Esophagus squamous epithelium (tissue), 4 donors: ENCODE data around the gene CDK12.

Experiments
- POLR2A ChIP-seq, 4 donors: fragments of 450-650 bp; IDR thresholded peaks; one replicate each; pipeline ENCODE4 v1.6.1; 2017; ENCODE audit warnings: antibody characterized with exemption in 4 of 4, mild to moderate bottlenecking in 4 of 4, moderate library complexity in 3 of 4
- TF ChIP-seq, protein P1 (sequence below), 6 experiments: fragments of 450-650 bp in 4 of 6; fragments of 200-600 bp in 2 of 6; sonication (generic) in 2 of 6; IDR thresholded peaks; one replicate each; pipeline ENCODE4 v1.5.1; 2016 to 2019; ENCODE audit warnings: antibody characterized with exemption in 6 of 6, mild to moderate bottlenecking in 4 of 6, moderate library complexity in 4 of 6

DNA sequence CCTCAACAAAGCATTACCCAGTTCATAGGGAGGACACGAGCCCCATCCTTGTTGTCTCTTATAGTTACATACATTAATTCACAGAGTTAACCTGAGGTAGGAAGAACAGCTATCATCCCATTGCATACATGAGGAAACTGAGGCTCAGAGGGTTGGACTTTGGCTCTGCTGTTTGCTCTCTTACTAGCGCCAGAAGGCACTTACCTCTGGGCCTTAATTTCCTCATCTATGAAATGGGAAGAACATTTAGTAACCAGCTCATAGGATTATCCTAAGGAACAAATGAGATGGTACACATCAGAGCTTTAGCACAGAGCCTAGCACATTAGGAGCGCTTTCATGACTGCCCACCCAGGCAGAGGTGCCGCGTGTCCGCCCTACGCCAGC lies 118.8 kb downstream of the CDK12 start:
- TF ChIP-seq, protein P1, sequence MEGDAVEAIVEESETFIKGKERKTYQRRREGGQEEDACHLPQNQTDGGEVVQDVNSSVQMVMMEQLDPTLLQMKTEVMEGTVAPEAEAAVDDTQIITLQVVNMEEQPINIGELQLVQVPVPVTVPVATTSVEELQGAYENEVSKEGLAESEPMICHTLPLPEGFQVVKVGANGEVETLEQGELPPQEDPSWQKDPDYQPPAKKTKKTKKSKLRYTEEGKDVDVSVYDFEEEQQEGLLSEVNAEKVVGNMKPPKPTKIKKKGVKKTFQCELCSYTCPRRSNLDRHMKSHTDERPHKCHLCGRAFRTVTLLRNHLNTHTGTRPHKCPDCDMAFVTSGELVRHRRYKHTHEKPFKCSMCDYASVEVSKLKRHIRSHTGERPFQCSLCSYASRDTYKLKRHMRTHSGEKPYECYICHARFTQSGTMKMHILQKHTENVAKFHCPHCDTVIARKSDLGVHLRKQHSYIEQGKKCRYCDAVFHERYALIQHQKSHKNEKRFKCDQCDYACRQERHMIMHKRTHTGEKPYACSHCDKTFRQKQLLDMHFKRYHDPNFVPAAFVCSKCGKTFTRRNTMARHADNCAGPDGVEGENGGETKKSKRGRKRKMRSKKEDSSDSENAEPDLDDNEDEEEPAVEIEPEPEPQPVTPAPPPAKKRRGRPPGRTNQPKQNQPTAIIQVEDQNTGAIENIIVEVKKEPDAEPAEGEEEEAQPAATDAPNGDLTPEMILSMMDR (IDR thresholded peaks at IDR 0.05) = no peak
- no peak for TF ChIP-seq POLR2A (IDR thresholded peaks at IDR 0.05)
